Measurements from ENCODE around the gene HIPK2.

The HIPK2 gene

DNA sequence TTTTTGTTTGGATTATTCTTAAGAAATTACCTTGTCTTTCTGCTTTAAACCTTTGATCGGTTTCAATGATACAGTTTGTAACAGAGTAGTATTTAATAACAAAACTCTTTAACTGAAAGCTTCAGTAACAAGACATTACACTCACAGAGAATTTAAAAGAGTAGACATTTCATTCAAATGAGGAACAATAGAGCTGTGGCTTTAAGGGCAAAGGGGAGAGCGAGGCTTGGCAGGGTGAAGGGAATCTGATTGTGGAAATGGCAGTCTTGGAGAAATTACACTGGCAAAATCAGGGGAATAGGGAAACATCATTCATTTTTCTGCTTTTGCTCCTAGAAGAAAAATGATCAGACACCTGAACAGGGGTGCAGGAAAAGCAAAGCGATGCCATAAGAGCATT is 5.1 kb upstream of the HIPK2 start:
- no peak for DNase-seq

DNA sequence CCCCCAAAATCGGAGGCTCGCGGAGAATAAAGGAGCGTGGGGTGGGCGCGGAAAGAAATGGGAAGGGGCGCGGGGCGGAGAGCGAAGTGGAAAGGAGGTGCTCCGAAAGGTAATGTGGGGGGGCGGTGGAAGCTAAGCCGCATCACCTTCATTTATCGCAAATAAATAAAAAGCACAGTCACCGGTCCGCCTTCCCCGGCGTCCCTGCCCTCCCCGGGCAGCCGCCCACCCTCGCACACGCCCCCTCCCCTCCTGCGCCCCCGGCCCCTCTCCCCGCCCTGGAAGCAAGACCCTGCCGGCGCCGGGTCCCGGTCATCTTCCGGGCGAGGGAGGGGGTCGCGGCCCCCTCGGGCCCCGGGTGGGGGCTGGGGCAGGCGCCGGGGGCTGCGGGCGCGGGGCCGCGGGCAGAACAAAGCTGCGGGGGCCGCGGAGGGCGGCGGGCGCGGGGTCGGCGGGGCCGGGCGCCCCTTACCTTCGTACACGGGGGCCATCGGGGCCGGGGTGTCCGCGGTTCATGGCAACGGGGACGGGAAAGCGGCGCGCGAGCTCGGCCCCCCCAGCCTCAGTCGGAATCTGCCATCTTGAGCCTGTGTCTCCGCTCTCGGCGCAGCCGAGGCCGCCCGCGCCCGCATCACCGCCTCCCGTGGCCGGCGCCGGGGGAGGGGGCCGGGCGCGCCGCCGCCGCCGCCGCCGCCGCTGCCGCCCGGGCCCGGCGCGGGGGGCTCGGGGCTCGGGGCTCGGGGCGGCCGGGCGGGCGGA is 486 bp downstream of the HIPK2 start:
- DNase-seq = no peak

DNA sequence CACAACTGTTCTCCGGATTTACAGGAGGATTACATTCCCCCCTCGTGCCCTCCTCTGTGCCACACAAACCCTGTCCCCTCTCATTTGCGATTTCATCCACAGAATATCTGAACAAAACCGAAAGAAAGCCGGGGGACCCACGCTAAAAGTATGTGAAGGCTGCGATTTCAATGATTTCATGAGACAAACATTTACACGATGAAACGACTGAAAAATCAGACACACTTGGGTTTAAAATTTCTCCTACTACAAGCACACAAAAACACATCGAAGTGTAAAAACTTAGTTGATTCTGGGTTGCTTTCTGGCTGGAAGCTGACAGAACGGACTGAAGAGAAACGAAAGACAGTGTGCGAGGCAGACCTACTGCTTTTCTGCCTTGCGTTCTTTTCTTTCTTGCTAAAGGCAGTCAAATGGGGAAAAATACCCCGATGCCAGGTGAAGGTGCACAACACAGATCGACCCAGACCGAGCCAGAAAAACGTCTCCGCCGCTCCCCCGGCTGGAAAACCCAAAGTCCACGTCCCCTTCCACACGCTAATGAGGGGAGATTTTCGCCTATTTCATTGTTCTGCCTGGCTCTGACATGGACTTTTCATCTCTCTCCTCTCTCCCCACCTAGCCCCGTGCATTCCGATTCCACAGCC is 1.2 kb downstream of the HIPK2 start:
- no peak for DNase-seq

DNA sequence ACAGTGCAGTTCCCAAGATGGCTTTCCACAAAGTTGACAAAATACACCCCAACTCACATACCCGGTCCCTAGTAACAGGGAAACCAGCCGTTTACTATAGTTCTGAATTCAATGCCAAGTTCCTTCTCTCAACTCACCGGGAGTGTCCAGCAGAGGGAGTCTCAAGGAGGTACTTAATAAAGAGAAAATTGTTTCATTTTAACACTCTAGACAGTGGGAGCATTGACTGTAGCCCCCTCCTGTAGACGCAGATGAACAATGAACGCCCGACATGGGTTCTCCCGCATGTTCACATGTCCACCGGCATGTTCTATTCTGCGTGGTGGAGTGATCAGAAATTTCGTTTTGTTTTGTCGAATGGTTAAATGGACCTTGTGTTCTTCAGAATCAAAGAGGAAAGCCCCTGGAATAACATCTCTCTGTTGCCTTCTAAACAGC is 1.9 kb downstream of the HIPK2 start:
- peak; percentile 73 for DNase-seq

DNA sequence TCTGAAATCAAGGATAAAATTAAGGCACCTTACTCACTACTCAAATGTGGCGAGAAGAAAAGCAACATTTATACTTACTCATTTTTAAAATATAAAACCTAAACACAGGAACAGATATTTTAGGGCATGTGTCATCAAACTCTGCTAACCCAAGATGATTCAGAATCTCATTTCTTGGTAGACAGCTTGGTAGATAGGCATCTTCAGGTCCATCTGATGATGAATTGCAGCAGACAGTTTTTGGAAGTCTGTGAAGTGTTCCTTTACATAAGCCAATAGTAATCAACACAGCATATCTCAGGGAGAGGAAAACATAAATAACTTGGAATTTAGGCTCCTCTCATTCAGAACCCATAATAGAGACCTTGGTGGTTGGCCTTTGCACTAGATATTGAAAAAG is 3.4 kb downstream of the HIPK2 start:
- DNase-seq = no peak

DNA sequence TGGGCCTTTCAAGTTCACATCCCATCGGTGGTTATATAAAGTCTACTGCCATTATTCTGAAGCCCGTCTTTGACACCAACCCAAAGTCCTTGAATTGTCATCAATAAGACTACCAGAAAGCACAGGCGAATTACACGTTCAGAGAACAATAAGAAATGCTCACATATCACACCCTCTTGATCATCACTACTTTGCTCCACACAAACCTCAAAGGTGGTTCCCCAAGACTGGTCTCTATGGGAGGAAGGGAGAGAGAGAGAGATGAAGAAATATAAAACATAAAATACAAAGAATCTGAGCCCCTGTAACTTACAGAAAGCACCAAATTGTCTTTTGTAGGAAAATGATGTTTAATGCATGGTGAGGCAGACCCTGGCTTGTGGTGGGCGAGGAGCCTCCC is 4.4 kb downstream of the HIPK2 start:
- DNase-seq = no peak

DNA sequence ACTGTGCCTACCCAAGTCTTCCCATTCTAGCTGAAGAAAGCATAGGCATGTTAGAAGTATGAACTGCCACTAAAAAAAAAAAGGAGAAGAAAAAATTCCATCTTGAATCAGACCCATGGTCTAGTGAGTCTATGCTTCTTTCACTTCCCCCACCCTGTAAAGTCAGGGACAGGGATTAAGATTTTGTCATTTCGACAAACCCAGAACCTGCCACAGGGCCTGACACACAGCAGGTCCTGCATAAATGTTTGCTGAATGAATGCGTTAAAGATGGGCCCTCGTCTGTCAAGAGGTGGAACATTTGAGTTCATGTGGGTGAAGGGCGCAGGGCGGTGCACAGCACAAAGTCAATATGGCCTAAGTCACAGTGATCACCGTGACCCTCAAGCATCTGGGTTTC is 4.9 kb downstream of the HIPK2 start:
- DNase-seq = no peak

DNA sequence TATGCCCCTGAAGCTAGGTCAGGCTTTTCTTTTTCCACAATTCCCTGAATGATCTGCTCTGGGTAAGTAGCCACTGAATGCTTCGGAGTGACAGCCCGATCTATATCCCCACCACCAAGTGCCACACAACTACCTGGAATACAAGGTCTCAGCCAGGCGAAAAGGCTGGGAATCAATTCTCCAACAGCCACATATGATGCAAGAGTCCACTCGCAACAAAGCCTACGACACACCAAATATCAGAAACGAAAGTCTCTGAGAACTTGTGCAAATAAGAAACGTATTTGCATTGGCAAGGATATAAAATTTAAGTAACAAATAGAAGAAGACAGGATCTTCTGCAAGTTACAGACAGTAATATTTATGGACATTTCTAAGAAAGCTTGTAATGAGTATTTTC is 5.7 kb downstream of the HIPK2 start:
- no peak for DNase-seq

DNA sequence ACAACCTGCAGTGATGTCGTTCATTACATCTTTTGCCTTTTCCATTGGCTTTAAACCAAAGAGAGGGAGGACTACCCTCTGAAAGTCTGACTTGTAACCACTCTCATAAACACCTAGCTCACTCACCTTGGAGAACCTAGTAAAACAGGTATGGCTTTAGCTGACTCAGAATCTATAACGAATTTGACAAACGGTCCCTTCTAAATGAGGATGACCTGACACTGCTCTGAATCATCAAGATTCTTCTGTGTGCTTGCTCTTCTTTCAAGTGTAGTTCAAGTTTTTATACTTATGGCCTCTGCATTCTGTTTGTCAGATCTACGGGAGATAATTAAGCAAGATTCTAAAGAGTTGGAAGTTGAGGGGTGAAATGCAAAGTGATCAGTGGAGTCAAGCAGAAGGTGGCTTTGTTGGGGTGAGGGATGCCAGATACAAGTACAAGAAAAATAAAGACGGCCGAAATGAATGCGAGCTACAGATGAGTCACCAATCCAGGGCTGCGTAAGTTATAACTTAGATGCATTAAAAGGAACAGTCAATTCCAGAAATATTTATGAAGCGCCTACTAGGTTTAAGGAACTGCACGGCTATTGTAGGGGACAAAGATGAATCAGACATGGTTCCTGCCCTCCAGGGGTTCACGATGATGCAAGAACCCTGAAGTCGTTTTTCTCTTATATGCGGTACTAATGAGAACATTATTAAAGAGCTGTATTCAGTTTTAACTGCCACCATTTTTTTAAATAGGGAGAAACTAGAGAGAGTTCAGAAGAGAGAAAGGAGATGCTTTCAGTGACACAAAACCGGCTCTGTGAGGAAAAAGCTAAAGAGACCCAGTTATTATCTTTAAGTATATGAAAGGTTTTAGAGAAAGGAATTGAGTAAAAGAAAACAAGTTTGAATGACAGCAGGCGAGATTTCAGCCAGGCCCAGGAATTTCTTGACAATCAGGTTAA is 6.5 kb downstream of the HIPK2 start:
- no peak for DNase-seq

DNA sequence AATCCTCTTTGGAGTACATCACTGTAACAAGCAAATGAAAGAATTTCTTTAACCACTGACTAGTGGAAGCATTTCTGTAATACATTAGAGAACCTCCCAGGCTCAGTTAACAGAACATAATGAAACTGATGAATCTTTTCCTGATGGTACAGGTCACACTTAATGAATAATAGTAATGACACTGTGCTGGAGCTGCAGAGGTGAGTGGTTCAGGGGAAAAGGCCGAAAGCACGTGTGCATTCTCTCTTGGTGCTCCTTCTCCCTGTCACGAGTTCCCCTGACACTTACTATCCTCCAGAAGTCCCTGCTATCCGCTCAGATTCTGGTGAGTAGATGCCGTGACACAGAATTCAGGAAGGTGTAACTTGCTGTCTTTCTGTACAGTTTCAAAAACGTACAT is 8.0 kb downstream of the HIPK2 start:
- no peak for DNase-seq

DNA sequence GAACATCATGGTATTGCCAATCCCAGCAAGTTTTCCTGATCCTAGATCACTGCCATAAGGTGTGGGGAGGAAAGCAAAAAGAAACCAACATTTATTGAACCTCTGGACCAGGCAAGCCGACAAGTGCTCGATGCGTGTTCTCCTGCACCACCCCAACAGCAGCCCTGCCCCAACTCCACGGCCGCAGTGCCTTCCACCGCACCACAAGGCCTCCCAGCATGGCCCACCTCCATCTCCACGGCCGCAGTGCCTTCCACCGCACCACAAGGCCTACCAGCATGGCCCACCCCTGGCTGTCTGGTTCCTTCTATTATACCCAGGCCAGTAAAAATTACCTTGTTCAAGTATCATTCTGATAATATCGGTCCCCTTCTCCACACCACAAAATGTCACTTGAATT is 8.7 kb downstream of the HIPK2 start:
- DNase-seq = no peak

DNA sequence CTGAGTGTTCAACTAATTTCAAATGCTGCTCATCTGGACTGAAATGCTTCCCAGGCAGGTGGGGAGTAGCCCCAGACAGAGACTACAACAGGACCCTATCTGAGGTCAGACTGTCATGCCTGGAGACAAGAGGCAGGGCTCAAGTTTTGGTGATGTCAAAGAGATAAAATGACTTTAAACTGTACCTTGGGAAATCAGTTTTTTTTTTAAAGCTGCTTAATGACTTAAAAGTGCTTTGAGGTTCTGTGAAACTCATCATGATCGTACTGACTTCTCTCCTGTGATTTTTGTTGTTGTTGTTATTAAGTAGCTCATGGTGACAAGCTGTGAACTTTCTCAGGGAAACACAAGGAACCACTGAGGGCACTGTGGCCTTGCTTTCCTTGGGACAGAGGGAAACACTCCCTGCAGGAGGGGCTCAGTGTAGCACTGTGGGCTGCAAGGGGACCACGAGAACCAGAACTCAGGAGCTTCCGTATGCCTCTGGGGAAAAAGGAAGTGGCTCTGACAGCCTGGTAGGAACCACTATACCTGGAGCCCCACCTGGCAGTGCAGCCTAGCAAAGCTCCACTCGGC is 9.5 kb downstream of the HIPK2 start:
- DNase-seq = no peak

DNA sequence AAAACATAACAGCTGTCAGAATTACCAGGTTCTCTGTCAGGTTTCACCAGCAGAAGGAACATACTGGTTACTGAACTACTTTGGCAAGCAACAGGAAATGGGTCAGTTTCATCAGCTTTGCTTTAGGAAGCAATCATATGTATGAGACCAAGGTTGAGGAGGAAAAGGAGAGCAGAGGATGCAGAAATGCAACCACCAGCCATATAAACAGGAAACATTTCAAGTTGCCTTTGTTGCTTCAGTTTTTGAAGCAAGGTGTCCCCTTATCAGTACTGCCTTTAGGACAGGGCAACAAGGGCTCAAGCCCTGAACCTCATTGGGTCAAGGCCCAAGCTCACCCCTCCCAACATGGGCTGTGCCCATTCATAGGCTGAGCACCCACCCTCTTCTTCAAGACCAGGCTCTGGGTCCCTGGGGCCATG is 10.2 kb downstream of the HIPK2 start:
- no peak for DNase-seq

DNA sequence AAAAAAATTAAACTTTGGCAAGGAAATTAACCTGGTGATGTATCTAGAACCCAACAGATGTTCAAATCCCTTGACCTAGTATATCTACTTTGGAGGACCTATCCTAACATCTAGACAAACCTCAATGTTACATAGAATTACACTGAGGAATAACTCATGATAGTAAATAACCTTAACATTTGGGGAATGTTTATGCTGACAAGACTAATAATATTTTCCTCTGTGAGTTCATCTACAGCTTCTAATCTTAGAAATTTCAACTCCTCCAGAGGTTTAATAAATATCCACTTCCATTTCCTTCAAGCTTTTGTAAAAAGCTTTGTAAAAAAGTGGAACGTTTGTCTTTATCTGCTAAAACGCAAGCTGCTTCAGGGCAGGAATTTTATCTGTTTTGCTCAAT is 12.7 kb downstream of the HIPK2 start:
- DNase-seq = no peak

DNA sequence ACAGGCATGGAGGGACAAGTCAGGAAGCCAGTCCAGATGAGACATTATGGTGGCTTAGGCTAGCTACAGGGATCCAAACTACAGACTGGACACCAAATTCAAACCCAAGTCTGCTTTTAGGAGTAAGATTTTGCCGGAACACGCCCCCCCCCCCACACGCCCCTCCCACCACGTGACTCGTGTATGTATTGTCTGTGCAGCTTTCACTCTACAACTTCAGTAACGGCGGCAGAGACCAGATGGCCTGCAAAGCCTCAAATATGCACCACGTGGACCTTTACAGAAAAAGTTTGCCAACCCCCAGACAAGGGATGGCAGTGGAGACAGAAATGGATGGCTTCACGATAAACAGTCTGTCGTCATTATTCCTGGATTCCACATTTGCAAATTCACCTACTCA is 14.5 kb downstream of the HIPK2 start:
- no peak for DNase-seq

DNA sequence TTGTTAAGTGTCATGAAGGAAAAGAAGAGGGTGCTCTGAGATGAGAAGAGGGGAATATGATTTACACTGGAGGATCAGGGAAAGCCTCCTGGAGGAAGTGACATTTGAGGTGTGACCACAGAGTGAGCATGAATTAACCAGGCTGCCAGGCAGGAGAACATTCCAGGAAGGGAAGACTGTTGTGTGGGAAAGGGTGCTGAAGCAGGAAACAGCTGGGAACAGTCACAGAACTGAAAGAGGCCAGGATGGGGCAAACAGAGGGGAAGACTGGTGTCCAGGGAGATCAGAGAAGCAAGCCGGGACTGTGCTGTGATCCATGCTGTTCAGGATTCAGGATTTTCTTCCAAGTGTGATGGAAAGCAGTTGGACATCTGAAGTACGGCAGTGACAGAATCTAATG is 14.9 kb downstream of the HIPK2 start:
- no peak for DNase-seq

DNA sequence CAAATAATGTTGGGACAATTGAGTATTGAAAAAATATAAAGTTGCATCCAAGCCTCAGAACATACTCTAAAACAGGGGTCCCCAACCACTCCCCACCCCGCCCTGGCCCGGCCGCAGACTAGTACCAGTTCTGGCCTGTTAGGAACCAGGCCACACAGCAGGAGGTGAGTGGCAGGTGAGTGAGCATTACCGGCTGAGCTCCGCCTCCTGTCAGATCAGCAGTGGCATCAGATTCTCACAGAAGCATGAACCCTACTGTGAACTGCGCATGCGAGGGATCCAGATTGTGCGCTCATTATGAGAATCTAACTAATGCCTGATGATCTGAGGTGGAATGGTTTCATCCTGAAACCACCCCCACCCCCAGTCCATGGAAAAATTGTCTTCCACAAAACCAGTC is 19.4 kb downstream of the HIPK2 start:
- no peak for DNase-seq

DNA sequence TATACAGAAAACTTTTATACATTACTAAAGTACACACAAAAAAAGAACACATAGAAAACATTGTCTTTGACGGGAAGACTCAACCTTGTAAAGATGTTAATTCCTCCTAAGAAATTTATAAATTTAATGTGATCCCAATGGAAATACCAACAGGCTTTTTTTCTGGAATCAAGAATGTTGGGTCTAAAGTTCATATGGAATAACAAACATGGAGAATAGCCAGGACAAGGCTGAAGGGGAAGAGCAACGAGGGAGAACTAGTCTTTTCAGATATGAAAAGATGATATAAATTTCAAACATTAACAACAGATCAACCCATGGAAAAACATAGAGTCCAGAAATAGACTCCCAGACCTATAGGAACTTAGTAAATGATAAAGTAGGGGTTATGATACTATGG is 19.8 kb downstream of the HIPK2 start:
- DNase-seq = no peak

DNA sequence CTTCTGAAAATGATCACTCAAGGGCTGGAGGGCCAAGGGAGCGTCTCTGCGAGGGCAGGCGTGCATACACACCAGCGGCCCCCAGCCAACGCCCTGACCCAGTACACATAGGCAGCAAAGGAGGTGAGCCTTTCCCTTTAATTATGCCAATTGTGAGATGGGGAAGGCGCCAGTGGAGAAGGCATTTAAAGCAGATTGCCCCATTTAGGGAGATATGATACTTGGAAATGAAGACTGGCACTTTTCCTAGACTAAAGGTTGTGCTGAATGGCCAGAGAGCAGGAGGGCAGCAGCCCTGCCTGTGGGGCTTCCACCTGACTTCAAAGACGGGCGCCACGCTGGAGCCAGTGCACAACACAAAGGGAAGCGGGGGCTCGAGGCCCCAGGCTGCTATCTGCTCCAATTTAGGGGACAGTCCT is 24.1 kb downstream of the HIPK2 start:
- DNase-seq = no peak

DNA sequence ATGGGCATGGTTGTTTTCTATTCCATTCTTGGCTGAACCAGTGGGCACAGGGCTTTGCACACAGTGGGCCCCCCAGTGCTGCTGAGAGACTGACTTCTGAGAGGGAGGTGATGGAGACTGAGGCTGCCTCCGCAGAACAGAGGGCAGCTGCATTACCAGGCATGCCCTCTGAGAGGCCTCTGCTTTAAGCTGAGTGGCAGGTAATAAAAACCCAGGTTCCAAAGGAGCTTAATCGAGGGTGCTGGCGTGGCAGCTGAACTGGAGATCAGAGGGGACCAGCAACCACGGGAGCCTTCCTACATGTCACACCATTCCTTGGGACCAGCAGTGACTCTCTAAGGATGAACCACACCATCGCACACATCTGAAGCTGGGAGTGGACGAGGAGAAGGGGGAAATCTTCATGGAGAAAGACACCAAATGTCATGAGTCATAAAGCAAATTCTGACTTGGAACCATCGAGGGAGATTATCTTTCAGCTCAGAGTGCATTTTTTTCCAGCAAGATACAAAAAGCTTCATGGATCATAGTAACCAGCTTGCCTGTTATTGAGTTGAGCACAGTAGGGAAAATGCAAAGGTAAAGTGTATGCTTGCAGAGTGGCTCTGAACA is 24.6 kb downstream of the HIPK2 start:
- DNase-seq = no peak

DNA sequence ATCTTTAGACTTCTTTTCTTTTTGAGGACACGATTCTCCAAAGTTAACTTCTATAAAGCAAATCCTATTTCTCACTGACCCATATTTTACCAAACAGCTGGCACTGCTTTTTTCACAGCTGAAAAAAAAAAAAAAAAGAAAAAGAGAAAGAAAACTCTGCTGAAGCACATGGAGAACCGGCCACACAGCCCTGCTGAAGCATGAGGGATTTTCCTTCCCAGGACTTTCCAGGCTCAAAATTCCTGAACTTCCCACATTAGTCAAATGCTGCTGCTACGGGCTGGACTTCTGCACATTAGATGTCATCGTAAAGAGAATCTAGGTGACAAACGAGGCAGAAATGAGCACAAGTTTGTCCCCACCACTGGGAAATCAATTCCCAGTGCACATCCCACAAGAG is 25.2 kb downstream of the HIPK2 start:
- no peak for DNase-seq

DNA sequence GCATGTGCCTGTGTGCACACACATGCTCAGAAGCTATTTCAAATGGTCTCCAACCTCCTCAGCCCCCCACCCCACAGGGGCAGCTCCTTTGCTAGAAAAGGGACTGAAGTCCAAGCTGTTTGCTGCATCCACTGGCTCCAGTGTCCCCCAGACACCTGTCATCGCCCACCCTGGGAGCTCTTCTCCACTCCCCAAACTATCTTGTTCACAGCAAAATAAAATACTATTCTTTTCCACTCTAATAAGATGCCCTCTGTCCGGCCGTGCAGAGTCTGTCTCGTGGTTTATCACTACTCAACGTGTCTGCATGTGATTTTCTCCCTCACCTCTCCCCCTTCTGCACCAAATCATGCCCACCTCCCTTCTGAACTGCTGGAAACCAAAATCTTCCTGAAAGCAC is 25.6 kb downstream of the HIPK2 start:
- no peak for DNase-seq
